HCT116 (cell line): ENCODE measurements around the gene NINJ1. TPM values are rescaled to one million over a fixed set of nuclear protein-coding genes. Genes with fewer than 3 reads are reported as not detected.

ENCODE experiments used
- ATAC-seq: fragments of 200-7000 bp; cut with Tn5 transposase; 2 replicates; pipeline ENCODE4 v1.9.1; 2020; ENCODE audit warnings: mild to moderate bottlenecking, moderate library complexity
- BruUV-seq: library from RNA; stranded (reverse); fragments of 400-500 nt; replicated peaks from 2 replicates; lab custom pipeline; 2021; lab: Mats Ljungman, UMichigan
- CTCF ChIA-PET: fragments of 300-600 bp; sonication (Branson Sonifier 250); formaldehyde crosslinking; loops from one replicate; lab custom pipeline; 2021; ENCODE audit warnings: antibody characterized with exemption; lab: Charles Lee
- POLR2A ChIA-PET: fragments of 300-600, 350-600 bp; sonication (Branson Sonifier 250); formaldehyde crosslinking; loops from one replicate; lab custom pipeline; 2021; ENCODE audit warnings: antibody characterized with exemption; lab: Charles Lee
- RAD21 ChIA-PET, 2 experiments: fragments of 300-600 bp; sonication (Branson Sonifier 250); formaldehyde crosslinking; loops; one replicate each; lab custom pipeline; 2023; ENCODE audit warnings: low total read pairs in 2 of 2; ENCODE audit not compliant: uncharacterized antibody in 2 of 2, unreplicated experiment in 2 of 2, low non-redundant PET in 1 of 2; lab: Charles Lee
- DNase-seq: peaks from one replicate; pipeline ENCODE4 v3.0.0-alpha.2; 2010; ENCODE audit warnings: low read depth, low spot score
- H2AFZ ChIP-seq: fragments of 200-600 bp; shearing (Covaris generic), sonication (generic); 2 replicates; pipeline ENCODE4 v1.6.1; 2017; ENCODE audit warnings: low read depth, mixed run types, mixed read lengths, antibody characterized with exemption, low read length; ENCODE audit not compliant: poor library complexity, severe bottlenecking
- H3K27ac ChIP-seq: 2 replicates; pipeline ENCODE4 v1.5.1; 2012; ENCODE audit warnings: low read depth, low read length
- H3K27me3 ChIP-seq: fragments of 200-600 bp; sonication (generic); 2 replicates; pipeline ENCODE4 v1.6.1; 2016; ENCODE audit warnings: mixed run types, low read length, mixed read lengths; ENCODE audit not compliant: insufficient read depth
- H3K36me3 ChIP-seq, 2 experiments: fragments of 200-500 bp in 1 of 2; fragments of 200-600 bp in 1 of 2; sonication (Bioruptor generic) in 1 of 2; sonication (generic) in 1 of 2; 2 replicates each; pipeline versions ENCODE4 v1.5.1 to v1.6.1; 2014 to 2016; ENCODE audit warnings: low read length in 2 of 2, inconsistent platforms in 1 of 2, mixed read lengths in 1 of 2, mixed run types in 1 of 2; ENCODE audit not compliant: insufficient read depth in 2 of 2, control insufficient read depth in 1 of 2
- H3K4me1 ChIP-seq, 2 experiments: fragments of 200-600 bp in 1 of 2; sonication (generic) in 1 of 2; 2 replicates each; pipeline versions ENCODE4 v1.5.1 to v1.6.1; 2012 to 2017; ENCODE audit warnings: low read length in 2 of 2, inconsistent platforms in 1 of 2, mild to moderate bottlenecking in 1 of 2, mixed read lengths in 1 of 2, mixed run types in 1 of 2, moderate library complexity in 1 of 2; ENCODE audit not compliant: insufficient read depth in 2 of 2, control insufficient read depth in 1 of 2
- H3K4me2 ChIP-seq: fragments of 200-600 bp; sonication (generic); 2 replicates; pipeline ENCODE4 v1.6.1; 2017; ENCODE audit warnings: mixed run types, low read length, mixed read lengths
- H3K4me3 ChIP-seq, 2 experiments: fragments of 200-600 bp in 1 of 2; sonication (generic) in 1 of 2; replicated peaks in 1 of 2; 2 replicates each; pipeline ENCODE4 v1.5.1; 2011 to 2016; ENCODE audit warnings: low read length in 2 of 2, control low read depth in 1 of 2, low read depth in 1 of 2, mild to moderate bottlenecking in 1 of 2, mixed read lengths in 1 of 2, mixed run types in 1 of 2
- H3K79me2 ChIP-seq: fragments of 200-600 bp; sonication (generic); 2 replicates; pipeline ENCODE4 v1.6.1; 2017; ENCODE audit warnings: mild to moderate bottlenecking, mixed run types, low read length, moderate library complexity, mixed read lengths; ENCODE audit not compliant: insufficient read depth
- H3K9ac ChIP-seq: fragments of 200-600 bp; sonication (generic); 2 replicates; pipeline ENCODE4 v1.6.1; 2016; ENCODE audit warnings: low read length, mixed read lengths
- H3K9me2 ChIP-seq: fragments of 200-600 bp; sonication (generic), shearing (Covaris generic); 2 replicates; pipeline ENCODE4 v1.6.1; 2017; ENCODE audit warnings: mixed run types, mild to moderate bottlenecking, moderate library complexity; ENCODE audit not compliant: insufficient read depth
- H3K9me3 ChIP-seq, 2 experiments: fragments of 200-500 bp in 1 of 2; fragments of 200-600 bp in 1 of 2; sonication (Bioruptor generic) in 1 of 2; sonication (generic) in 1 of 2; 2 replicates each; pipeline ENCODE4 v1.6.1; 2014 to 2017; ENCODE audit warnings: low read length in 2 of 2, mixed read lengths in 2 of 2, inconsistent platforms in 1 of 2, low read depth in 1 of 2, mild to moderate bottlenecking in 1 of 2, mixed run types in 1 of 2, moderate library complexity in 1 of 2; ENCODE audit not compliant: control insufficient read depth in 1 of 2, insufficient read depth in 1 of 2
- H4K20me1 ChIP-seq: fragments of 200-600 bp; sonication (generic), shearing (Covaris generic); 2 replicates; pipeline ENCODE4 v1.6.1; 2017; ENCODE audit warnings: mixed run types, mild to moderate bottlenecking, moderate library complexity; ENCODE audit not compliant: insufficient read depth
- CBX3 ChIP-seq: IDR thresholded peaks from 2 replicates; pipeline ENCODE4 v1.6.1; 2012; ENCODE audit warnings: low read depth
- CEBPB ChIP-seq: IDR thresholded peaks from 2 replicates; pipeline ENCODE4 v1.6.1; 2012; ENCODE audit warnings: low read depth
- CTCF ChIP-seq, 3 experiments: fragments of 200-600 bp in 1 of 3; sonication (generic) in 1 of 3; IDR thresholded peaks in 2 of 3; conservative IDR thresholded peaks in 1 of 3; 2 replicates each; pipeline ENCODE4 v1.5.1; 2012 to 2017; ENCODE audit warnings: low read depth in 2 of 3, low read length in 2 of 3, antibody characterized with exemption in 1 of 3, borderline replicate concordance in 1 of 3, control low read depth in 1 of 3, mild to moderate bottlenecking in 1 of 3, mixed read lengths in 1 of 3, mixed run types in 1 of 3, moderate library complexity in 1 of 3; ENCODE audit not compliant: insufficient read depth in 1 of 3
- EGR1 ChIP-seq: IDR thresholded peaks from 2 replicates; pipeline ENCODE4 v1.6.1; 2012; ENCODE audit warnings: low read depth
- ELF1 ChIP-seq: IDR thresholded peaks from 2 replicates; pipeline ENCODE4 v1.6.1; 2012; ENCODE audit warnings: low read depth, borderline replicate concordance
- EZH2phosphoT487 ChIP-seq: fragments of 200-600 bp; IDR thresholded peaks from 2 replicates; pipeline ENCODE4 v1.6.1; 2018; ENCODE audit warnings: antibody characterized with exemption, borderline replicate concordance
- FOSL1 ChIP-seq: IDR thresholded peaks from 2 replicates; pipeline ENCODE4 v1.6.1; 2012; ENCODE audit warnings: low read depth
- POLR2A ChIP-seq: IDR thresholded peaks from 2 replicates; pipeline ENCODE4 v1.7.0; 2011; ENCODE audit warnings: borderline replicate concordance; ENCODE audit not compliant: insufficient read depth, insufficient read length; ENCODE audit errors: extremely low read depth
- RAD21 ChIP-seq: IDR thresholded peaks from 2 replicates; pipeline ENCODE4 v1.6.1; 2012; ENCODE audit warnings: low read depth, mild to moderate bottlenecking
- REST ChIP-seq: IDR thresholded peaks from 2 replicates; pipeline ENCODE4 v1.6.1; 2012; ENCODE audit warnings: low read depth
- SRF ChIP-seq: IDR thresholded peaks from 2 replicates; pipeline ENCODE4 v1.6.1; 2012; ENCODE audit warnings: low read depth
- TCF7L2 ChIP-seq: IDR thresholded peaks from 2 replicates; pipeline ENCODE4 v1.7.0; 2011; ENCODE audit warnings: borderline replicate concordance, inconsistent platforms; ENCODE audit not compliant: insufficient read depth, insufficient read length; ENCODE audit errors: extremely low read depth
- ZFX ChIP-seq: fragments of 450-650 bp; IDR thresholded peaks from 2 replicates; pipeline ENCODE4 v1.6.1; 2017
- ZNF274 ChIP-seq: fragments of 200-500 bp; sonication (Bioruptor generic); IDR thresholded peaks from 2 replicates; pipeline ENCODE4 v1.6.1; 2014; ENCODE audit warnings: mild to moderate bottlenecking, low read depth, low read length, inconsistent platforms
- intact Hi-C: fragments of 100-400 bp; cut with micrococcal nuclease; formaldehyde crosslinking; loops from 2 replicates; pipeline ENCODE4 v1.10.0; 2022
- total RNA-seq: library from RNA; stranded (reverse); gene quantifications from one replicate; pipeline ENCODE4 v1.2.1, GENCODE V29; 2021; ENCODE audit not compliant: unreplicated experiment
- TF ChIP-seq, protein P1 (sequence below): IDR thresholded peaks from 2 replicates; pipeline ENCODE4 v1.6.1; 2012
- TF ChIP-seq, protein P2 (sequence below): IDR thresholded peaks from 2 replicates; pipeline ENCODE4 v1.6.1; 2012
- TF ChIP-seq, protein P3 (sequence below): IDR thresholded peaks from 2 replicates; pipeline ENCODE4 v1.6.1; 2011; ENCODE audit warnings: mild to moderate bottlenecking, low read length, moderate library complexity; ENCODE audit not compliant: insufficient replicate concordance; ENCODE audit errors: extremely low read depth

The NINJ1 gene
- total RNA-seq, 1 experiment from 2014 or later = 34.4 TPM

DNA sequence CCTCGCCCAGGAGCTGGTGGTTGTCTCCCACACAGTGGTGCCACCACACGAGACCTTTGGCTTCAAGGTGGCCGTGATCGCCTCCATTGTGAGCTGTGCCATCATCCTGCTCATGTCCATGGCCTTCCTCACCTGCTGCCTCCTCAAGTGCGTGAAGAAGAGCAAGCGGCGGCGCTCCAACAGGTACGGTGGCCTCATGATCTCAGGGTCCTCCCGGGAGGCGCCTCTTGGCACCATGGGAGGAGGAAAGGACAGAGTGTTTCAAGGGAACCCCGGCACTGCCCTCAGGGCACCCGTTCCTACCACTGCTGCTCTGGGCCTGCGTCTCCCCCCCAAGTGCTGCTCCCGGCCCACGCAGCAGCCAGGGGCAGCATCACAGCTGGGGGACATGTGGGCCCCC lies 56.2 kb downstream of the NINJ1 start:
- RAD21 ChIA-PET = no interaction called here
- H3K4me1 ChIP-seq = no peaks in the 10 kb centered on the region
- ATAC-seq = no peak
- no peak overlapping the region for H3K4me2 ChIP-seq
- no peaks in the 10 kb centered on the region for H3K9me3 ChIP-seq
- no peaks in the 10 kb centered on the region for H3K36me3 ChIP-seq
- H3K9ac ChIP-seq = no peak overlapping the region
- H3K27me3 ChIP-seq = no peaks in the 10 kb centered on the region
- CTCF ChIA-PET = no interaction called here
- POLR2A ChIA-PET = no interaction called here
- intact Hi-C loops = no loop called here
- no peaks in the 10 kb centered on the region for H4K20me1 ChIP-seq
- no peaks in the 10 kb centered on the region for H3K9me2 ChIP-seq
- no peak overlapping the region for H2AFZ ChIP-seq
- H3K4me3 ChIP-seq = no peak overlapping the region
- H3K79me2 ChIP-seq = no peaks in the 10 kb centered on the region
- TF ChIP-seq RAD21 = no peak
- TF ChIP-seq CEBPB = no peak
- TF ChIP-seq FOSL1 = no peak
- TF ChIP-seq, protein P1, sequence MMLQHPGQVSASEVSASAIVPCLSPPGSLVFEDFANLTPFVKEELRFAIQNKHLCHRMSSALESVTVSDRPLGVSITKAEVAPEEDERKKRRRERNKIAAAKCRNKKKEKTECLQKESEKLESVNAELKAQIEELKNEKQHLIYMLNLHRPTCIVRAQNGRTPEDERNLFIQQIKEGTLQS = no peak
- no peak for TF ChIP-seq SRF
- TF ChIP-seq TCF7L2 = no peak
- TF ChIP-seq POLR2A = no peak
- no peak for TF ChIP-seq CBX3
- TF ChIP-seq ZNF274 = no peak
- no peak for TF ChIP-seq EZH2phosphoT487
- TF ChIP-seq REST = no peak
- no peak for TF ChIP-seq CTCF (IDR thresholded peaks at IDR 0.05 in 2 of 3, conservative IDR thresholded peaks at IDR 0.05 in 1 of 3; ENCODE audit: borderline replicate concordance in 1 of 3, insufficient read depth in 1 of 3, low read depth in 2 of 3, low read length in 2 of 3)
- TF ChIP-seq EGR1 = no peak
- no peak for TF ChIP-seq ZFX
- TF ChIP-seq ELF1 = no peak
- TF ChIP-seq, protein P2, sequence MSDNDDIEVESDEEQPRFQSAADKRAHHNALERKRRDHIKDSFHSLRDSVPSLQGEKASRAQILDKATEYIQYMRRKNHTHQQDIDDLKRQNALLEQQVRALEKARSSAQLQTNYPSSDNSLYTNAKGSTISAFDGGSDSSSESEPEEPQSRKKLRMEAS = no peak
- TF ChIP-seq, protein P3, sequence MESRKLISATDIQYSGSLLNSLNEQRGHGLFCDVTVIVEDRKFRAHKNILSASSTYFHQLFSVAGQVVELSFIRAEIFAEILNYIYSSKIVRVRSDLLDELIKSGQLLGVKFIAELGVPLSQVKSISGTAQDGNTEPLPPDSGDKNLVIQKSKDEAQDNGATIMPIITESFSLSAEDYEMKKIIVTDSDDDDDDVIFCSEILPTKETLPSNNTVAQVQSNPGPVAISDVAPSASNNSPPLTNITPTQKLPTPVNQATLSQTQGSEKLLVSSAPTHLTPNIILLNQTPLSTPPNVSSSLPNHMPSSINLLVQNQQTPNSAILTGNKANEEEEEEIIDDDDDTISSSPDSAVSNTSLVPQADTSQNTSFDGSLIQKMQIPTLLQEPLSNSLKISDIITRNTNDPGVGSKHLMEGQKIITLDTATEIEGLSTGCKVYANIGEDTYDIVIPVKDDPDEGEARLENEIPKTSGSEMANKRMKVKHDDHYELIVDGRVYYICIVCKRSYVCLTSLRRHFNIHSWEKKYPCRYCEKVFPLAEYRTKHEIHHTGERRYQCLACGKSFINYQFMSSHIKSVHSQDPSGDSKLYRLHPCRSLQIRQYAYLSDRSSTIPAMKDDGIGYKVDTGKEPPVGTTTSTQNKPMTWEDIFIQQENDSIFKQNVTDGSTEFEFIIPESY = no peak
- no TSS peak for BruUV-seq
- H3K27ac ChIP-seq = no peak overlapping the region
- no peak for DNase-seq
